SU-DHL-6 (cell line): ENCODE results near the gene FN3KRP.
"Not testable (repeated sequence)": the region's sequence is repeated elsewhere in the genome, so short reads cannot be mapped to it uniquely, and the experiment has no call there.

Experiments
- H2AFZ ChIP-seq: fragments of 200-600 bp; sonication (generic); 2 replicates; pipeline ENCODE4 v1.6.1; 2014; ENCODE audit warnings: low read depth, mild to moderate bottlenecking, moderate library complexity, mixed read lengths, antibody characterized with exemption, low read length; ENCODE audit not compliant: severe bottlenecking
- H3F3A ChIP-seq: fragments of 200-600 bp; shearing (Covaris generic); 2 replicates; pipeline ENCODE4 v1.6.0; 2016; ENCODE audit warnings: antibody characterized with exemption, mild to moderate bottlenecking; ENCODE audit not compliant: insufficient read depth
- H3K27ac ChIP-seq: fragments of 200-600 bp; sonication (generic); 2 replicates; pipeline ENCODE4 v1.5.1; 2016; ENCODE audit warnings: low read depth, mild to moderate bottlenecking, low read length, moderate library complexity, mixed read lengths
- H3K27me3 ChIP-seq: fragments of 200-600 bp; sonication (generic), shearing (Covaris generic); 2 replicates; pipeline ENCODE4 v1.6.0; 2014; ENCODE audit warnings: mild to moderate bottlenecking, low read length
- H3K36me3 ChIP-seq: fragments of 200-600 bp; sonication (generic); 2 replicates; pipeline ENCODE4 v1.6.1; 2014; ENCODE audit warnings: mild to moderate bottlenecking, low read length, mixed read lengths
- H3K4me2 ChIP-seq: fragments of 300-600, 200-600 bp; shearing (Covaris generic), sonication (generic); 2 replicates; pipeline ENCODE4 v1.6.0; 2014; ENCODE audit warnings: low read length, low read depth, mild to moderate bottlenecking; ENCODE audit not compliant: poor library complexity, severe bottlenecking
- H3K4me3 ChIP-seq: fragments of 200-600 bp; sonication (generic); 2 replicates; pipeline ENCODE4 v1.5.1; 2014; ENCODE audit warnings: antibody characterized with exemption, low read length, mild to moderate bottlenecking, mixed read lengths; ENCODE audit not compliant: insufficient read depth, poor library complexity, severe bottlenecking
- H3K79me2 ChIP-seq: fragments of 200-600 bp; sonication (generic); 2 replicates; pipeline ENCODE4 v1.6.1; 2014; ENCODE audit warnings: mild to moderate bottlenecking, low read length, moderate library complexity; ENCODE audit not compliant: insufficient read depth
- H3K9ac ChIP-seq: fragments of 200-600 bp; sonication (generic); 2 replicates; pipeline ENCODE4 v1.7.0; 2014; ENCODE audit warnings: mild to moderate bottlenecking, low read length
- H3K9me2 ChIP-seq: fragments of 200-600 bp; sonication (generic); replicated peaks from 2 replicates; pipeline ENCODE4 v1.6.1; 2014; ENCODE audit warnings: low read length; ENCODE audit not compliant: insufficient read depth
- H3K9me3 ChIP-seq: fragments of 200-600 bp; sonication (generic); 2 replicates; pipeline ENCODE4 v1.6.1; 2014; ENCODE audit warnings: low read length, mixed read lengths; ENCODE audit not compliant: insufficient read depth
- H4K20me1 ChIP-seq: fragments of 200-600 bp; sonication (generic); 2 replicates; pipeline ENCODE4 v1.6.1; 2014; ENCODE audit warnings: low read depth, mild to moderate bottlenecking, antibody characterized with exemption, low read length, moderate library complexity, mixed read lengths
- EZH2phosphoT487 ChIP-seq: fragments of 200-600 bp; sonication (generic), shearing (Covaris generic); conservative IDR thresholded peaks from 2 replicates; pipeline ENCODE4 v1.6.1; 2018; ENCODE audit warnings: mild to moderate bottlenecking, antibody characterized with exemption, low read length, moderate library complexity, mixed read lengths
- TF ChIP-seq, protein P1 (sequence below): fragments of 200-600 bp; sonication (generic); IDR thresholded peaks from one replicate; pipeline ENCODE4 v1.5.1; 2017; ENCODE audit warnings: antibody characterized with exemption, mild to moderate bottlenecking, low read length, moderate library complexity; ENCODE audit not compliant: insufficient read depth, poor library complexity, severe bottlenecking

FN3KRP gene

DNA sequence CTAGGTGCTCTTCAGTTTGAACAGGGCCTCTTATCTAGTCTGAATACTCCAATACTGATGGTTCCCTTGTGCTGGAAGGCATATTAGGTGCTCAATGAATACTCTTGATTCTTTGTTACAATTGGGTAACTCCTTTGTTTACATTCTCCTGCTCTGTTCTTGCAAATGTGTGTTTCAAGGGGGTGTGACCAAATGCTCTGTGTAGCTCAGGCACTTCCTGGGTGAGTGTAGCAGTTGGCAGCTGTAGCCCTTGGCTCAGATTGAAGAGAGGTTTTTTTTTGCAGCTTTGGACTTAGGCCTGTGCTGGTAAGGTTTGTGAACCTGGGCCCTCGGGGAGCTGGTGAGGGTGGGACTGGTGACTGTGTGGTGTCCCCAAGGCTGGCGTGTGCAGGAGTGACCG, 55.5 kb downstream of the FN3KRP start:
- H3K9me3 ChIP-seq: no peaks in the 10 kb centered on the region
- H3K9me2 ChIP-seq: no peaks in the 10 kb centered on the region
- no peak overlapping the region for H3K4me2 ChIP-seq
- H3K4me3 ChIP-seq: no peak overlapping the region
- no peaks in the 10 kb centered on the region for H4K20me1 ChIP-seq
- no peaks in the 10 kb centered on the region for H3K79me2 ChIP-seq
- no peak overlapping the region for H2AFZ ChIP-seq
- no peak for TF ChIP-seq EZH2phosphoT487
- TF ChIP-seq, protein P1, sequence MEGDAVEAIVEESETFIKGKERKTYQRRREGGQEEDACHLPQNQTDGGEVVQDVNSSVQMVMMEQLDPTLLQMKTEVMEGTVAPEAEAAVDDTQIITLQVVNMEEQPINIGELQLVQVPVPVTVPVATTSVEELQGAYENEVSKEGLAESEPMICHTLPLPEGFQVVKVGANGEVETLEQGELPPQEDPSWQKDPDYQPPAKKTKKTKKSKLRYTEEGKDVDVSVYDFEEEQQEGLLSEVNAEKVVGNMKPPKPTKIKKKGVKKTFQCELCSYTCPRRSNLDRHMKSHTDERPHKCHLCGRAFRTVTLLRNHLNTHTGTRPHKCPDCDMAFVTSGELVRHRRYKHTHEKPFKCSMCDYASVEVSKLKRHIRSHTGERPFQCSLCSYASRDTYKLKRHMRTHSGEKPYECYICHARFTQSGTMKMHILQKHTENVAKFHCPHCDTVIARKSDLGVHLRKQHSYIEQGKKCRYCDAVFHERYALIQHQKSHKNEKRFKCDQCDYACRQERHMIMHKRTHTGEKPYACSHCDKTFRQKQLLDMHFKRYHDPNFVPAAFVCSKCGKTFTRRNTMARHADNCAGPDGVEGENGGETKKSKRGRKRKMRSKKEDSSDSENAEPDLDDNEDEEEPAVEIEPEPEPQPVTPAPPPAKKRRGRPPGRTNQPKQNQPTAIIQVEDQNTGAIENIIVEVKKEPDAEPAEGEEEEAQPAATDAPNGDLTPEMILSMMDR: no peak
- no peaks in the 10 kb centered on the region for H3F3A ChIP-seq
- H3K9ac ChIP-seq: no peak overlapping the region
- peaks cover 12% of the 10 kb centered on the region; the same call in 1 of the 2 replicates for H3K36me3 ChIP-seq
- no peaks in the 10 kb centered on the region for H3K27me3 ChIP-seq
- H3K27ac ChIP-seq: no peak overlapping the region

DNA sequence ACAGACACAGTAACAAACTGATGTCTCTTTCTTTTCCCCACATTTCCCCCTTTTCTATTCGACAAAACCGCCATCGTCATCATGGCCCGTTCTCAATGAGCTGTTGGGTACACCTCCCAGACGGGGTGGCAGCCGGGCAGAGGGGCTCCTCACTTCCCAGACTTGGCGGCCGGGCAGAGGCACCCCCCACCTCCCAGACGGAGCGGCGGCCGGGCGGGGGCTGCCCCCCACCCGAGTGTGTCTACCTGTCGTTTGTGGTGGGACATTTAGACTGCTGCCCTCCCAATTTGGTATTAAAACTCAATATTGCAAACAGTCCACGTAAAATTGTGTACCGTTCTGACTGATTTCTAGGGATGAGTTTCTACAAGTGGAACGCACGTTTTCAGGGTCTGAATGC, 58.0 kb downstream of the FN3KRP start:
- not testable (repeated sequence) for H4K20me1 ChIP-seq, H3F3A ChIP-seq, H3K27ac ChIP-seq, H3K9ac ChIP-seq, H2AFZ ChIP-seq, H3K79me2 ChIP-seq, H3K27me3 ChIP-seq, H3K9me2 ChIP-seq, H3K36me3 ChIP-seq, H3K9me3 ChIP-seq, H3K4me2 ChIP-seq, H3K4me3 ChIP-seq

DNA sequence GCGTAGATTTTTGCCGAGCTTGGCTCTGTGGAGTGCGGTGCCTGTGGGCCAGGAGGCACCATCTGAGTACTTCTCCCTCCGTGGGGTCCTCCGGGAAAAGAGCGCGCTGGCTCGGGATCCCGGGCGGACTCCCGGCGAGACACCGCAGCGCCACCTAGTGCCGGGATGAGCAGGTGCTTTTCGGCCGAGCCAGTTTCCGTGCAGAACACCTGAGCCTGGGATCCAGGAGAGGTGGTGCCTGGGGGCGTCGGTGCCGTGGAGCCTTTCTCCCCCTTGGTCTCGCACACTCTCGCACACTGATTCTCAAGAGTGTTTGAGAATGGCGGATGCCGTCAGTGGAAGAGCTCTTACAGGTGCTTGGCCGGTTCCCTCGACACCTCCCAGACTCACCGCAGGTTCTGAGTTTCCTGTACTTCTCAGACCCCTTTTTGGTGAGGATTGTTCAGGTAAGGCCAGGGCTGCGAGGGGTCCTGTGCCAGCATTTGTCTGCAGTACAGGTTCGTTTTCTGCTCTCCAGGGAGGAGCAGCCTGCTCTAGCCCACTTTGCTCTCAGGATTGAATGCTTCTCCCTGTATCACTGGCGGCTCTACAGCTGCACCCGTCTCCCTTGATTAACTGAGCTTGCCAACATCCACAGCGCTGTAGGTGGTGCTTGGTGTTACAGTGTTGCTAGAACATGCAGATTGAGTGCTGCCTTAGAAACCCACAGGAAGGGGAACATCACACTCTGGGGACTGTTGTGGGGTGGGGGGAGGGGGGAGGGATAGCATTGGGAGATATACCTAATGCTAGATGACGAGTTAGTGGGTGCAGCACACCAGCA, 58.7 kb downstream of the FN3KRP start:
- Histone ChIP-seq H3K4me3 (no peak overlapping the region), H4K20me1 (no peaks in the 10 kb centered on the region), H3K27ac (no peak overlapping the region), H2AFZ (no peak overlapping the region), H3K9ac (no peak overlapping the region), H3K36me3 (no peaks in the 10 kb centered on the region), H3K79me2 (no peaks in the 10 kb centered on the region), H3K4me2 (no peak overlapping the region), H3K9me3 (no peaks in the 10 kb centered on the region), H3K27me3 (no peaks in the 10 kb centered on the region), H3K9me2 (no peaks in the 10 kb centered on the region), H3F3A (no peaks in the 10 kb centered on the region)
- TF ChIP-seq EZH2phosphoT487: no peak
- TF ChIP-seq, protein P1: peak; percentile 90

DNA sequence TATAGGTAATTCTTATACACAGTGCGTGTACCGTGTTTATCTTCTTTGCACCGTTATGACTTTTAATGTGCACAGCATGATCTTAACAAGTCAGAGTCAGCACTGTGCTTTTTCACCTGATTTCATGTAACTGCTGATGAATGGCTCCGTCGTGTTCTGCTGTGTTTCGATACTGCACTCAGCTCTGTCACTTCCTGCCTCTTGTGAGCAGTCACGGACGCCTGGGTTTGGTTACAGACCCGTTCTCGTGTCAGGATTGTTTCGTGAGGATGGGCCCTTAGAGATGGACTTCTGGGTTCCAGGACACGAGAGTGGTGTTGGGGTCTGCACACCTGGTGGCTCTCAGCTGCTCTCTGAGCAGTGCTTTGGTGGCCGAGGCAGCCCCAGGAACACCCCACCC, 59.9 kb downstream of the FN3KRP start:
- no peak for TF ChIP-seq EZH2phosphoT487
- TF ChIP-seq, protein P1: no peak
- no peak overlapping the region for H2AFZ ChIP-seq
- no peaks in the 10 kb centered on the region for H3F3A ChIP-seq
- no peak overlapping the region for H3K27ac ChIP-seq
- H3K27me3 ChIP-seq: no peaks in the 10 kb centered on the region
- H3K9me2 ChIP-seq: no peaks in the 10 kb centered on the region
- no peaks in the 10 kb centered on the region for H3K9me3 ChIP-seq
- H4K20me1 ChIP-seq: no peaks in the 10 kb centered on the region
- H3K9ac ChIP-seq: no peak overlapping the region
- H3K4me3 ChIP-seq: no peak overlapping the region
- H3K4me2 ChIP-seq: no peak overlapping the region
- H3K36me3 ChIP-seq: no peaks in the 10 kb centered on the region
- no peaks in the 10 kb centered on the region for H3K79me2 ChIP-seq
